Stimulated activated naive CD4-positive, alpha-beta T cell treated with Interleukin-2 at 50 U/mL for 16 hours (primary cell): ENCODE data around the gene SZT2.
"Not testable (repeated sequence)": the region's sequence is repeated elsewhere in the genome, so short reads cannot be mapped to it uniquely, and the experiment has no call there.

Source experiments
- DNase-seq: peaks from one replicate; lab custom pipeline; 2025; lab: John Stamatoyannopoulos, UW

SZT2 gene

GRCh38 chr1:43388613-43389012 lies 1.1 kb upstream of the SZT2 start:
- DNase-seq: no peak

GRCh38 chr1:43392702-43393101 lies 3.0 kb downstream of the SZT2 start:
- no peak for DNase-seq

- DNase-seq: no peak
These were observed 5.8 kb downstream of the SZT2 start for GRCh38 chr1:43395523-43395922.

- DNase-seq: no peak
These were observed 6.4 kb downstream of the SZT2 start for GRCh38 chr1:43396059-43396458.

GRCh38 chr1:43398227-43398626 lies 8.5 kb downstream of the SZT2 start:
- DNase-seq: no peak

- not testable (repeated sequence) for DNase-seq
These were observed 10.7 kb downstream of the SZT2 start for GRCh38 chr1:43400441-43400840.

GRCh38 chr1:43402089-43402865 lies 12.6 kb downstream of the SZT2 start:
- no peak for DNase-seq

- no peak for DNase-seq
These were observed 14.7 kb downstream of the SZT2 start for GRCh38 chr1:43404353-43404752.

GRCh38 chr1:43405219-43405875 lies 15.6 kb downstream of the SZT2 start:
- DNase-seq: no peak

GRCh38 chr1:43405876-43406234 lies 16.2 kb downstream of the SZT2 start:
- no peak for DNase-seq

GRCh38 chr1:43410571-43410970 lies 20.9 kb downstream of the SZT2 start:
- no peak for DNase-seq

GRCh38 chr1:43413426-43413825 lies 23.7 kb downstream of the SZT2 start:
- not testable (repeated sequence) for DNase-seq

- DNase-seq: peak; percentile 22
These were observed 25.0 kb downstream of the SZT2 start for GRCh38 chr1:43414634-43415223.

- no peak for DNase-seq
These were observed 26.2 kb downstream of the SZT2 start for GRCh38 chr1:43415901-43416300.

GRCh38 chr1:43418858-43419257 lies 29.2 kb downstream of the SZT2 start:
- DNase-seq: no peak

GRCh38 chr1:43419627-43420425 lies 30.1 kb downstream of the SZT2 start:
- DNase-seq: no peak

GRCh38 chr1:43420874-43421273 lies 31.2 kb downstream of the SZT2 start:
- no peak for DNase-seq

GRCh38 chr1:43421396-43421795 lies 31.7 kb downstream of the SZT2 start:
- DNase-seq: no peak

- no peak for DNase-seq
These were observed 32.5 kb downstream of the SZT2 start for GRCh38 chr1:43421976-43422750.

GRCh38 chr1:43422995-43423671 lies 33.4 kb downstream of the SZT2 start:
- no peak for DNase-seq
